ENCODE data around the gene EPHX1. TPM values are rescaled to one million over a fixed set of nuclear protein-coding genes. Genes with fewer than 3 reads are reported as not detected.

Gene EPHX1
- total RNA-seq, 1 donor: 31.5 TPM

DNA sequence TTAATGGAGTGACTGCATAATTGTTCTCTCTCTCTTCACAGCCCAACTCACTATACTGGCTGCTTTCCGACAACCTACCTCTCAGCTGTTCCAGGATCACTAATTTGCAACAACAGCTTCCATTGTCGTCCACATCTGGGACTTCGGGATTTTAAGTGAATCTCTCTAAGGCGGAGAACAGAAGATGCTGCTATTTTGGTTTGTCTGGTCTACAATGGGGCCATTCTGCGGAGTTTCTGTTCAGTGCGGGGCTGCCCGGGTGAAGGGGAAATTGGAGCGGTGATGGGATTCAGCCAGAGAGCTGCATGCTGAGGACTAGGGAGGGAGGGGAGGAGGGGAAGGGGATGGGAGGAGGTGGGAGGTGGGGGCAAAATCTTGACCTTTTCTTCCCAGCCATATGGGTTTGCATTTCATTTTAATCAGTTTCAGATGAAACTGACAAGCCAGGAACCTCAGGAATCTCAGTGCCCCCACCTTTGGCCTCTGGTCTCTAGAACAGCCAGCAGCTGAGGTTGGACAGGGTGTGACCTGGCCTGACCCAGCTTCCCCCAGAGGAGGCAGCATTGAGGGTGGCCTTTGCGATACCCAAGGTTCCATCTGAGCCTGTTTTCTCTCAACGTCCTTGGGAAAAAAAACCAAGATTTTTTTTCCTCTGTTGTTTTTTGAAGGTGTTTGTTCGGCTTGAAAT lies 39.2 kb upstream of the EPHX1 start:
- peak; percentile 76 for DNase-seq (ENCODE audit: low read depth)
- TF ChIP-seq, protein P1, sequence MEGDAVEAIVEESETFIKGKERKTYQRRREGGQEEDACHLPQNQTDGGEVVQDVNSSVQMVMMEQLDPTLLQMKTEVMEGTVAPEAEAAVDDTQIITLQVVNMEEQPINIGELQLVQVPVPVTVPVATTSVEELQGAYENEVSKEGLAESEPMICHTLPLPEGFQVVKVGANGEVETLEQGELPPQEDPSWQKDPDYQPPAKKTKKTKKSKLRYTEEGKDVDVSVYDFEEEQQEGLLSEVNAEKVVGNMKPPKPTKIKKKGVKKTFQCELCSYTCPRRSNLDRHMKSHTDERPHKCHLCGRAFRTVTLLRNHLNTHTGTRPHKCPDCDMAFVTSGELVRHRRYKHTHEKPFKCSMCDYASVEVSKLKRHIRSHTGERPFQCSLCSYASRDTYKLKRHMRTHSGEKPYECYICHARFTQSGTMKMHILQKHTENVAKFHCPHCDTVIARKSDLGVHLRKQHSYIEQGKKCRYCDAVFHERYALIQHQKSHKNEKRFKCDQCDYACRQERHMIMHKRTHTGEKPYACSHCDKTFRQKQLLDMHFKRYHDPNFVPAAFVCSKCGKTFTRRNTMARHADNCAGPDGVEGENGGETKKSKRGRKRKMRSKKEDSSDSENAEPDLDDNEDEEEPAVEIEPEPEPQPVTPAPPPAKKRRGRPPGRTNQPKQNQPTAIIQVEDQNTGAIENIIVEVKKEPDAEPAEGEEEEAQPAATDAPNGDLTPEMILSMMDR (IDR thresholded peaks at IDR 0.05; ENCODE audit: insufficient read depth, low read depth, low read length): peak; percentile 2
- H3K4me3 ChIP-seq (ENCODE audit: low read depth, low read length): no peak overlapping the region

DNA sequence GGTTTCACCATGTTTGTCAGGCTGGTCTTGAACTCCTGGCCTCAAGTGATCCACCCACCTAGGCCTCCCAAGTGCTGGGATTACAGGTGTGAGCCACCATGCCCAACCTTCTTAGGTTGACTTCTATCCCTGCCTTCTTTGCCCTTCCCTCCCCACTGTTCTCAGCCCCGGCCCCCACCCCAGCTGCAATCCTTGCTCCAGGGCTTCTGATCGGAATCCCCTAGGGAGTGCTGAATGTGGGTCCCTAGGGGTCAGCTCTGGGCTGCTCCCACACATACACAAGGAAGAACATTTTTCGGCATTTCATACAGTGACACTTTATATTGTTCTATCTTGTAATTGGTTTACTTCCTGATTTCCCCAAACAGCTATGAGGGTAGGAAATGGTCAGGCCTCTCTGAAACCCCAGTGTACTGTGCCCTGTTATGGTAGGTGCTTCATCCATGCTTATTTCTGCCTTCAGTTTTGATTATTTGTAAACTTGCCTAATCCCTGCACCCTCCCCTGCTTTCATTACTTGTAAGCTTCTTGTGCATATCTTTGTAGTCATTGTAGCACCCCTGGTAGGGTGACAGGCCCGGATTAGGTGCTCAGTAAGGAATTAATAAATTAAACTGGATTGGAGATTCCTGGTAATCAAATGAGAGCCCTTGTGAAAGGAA lies 38.1 kb upstream of the EPHX1 start:
- TF ChIP-seq, protein P1 (IDR thresholded peaks at IDR 0.05; ENCODE audit: insufficient read depth, low read depth, low read length): no peak
- H3K4me3 ChIP-seq (ENCODE audit: low read depth, low read length): no peak overlapping the region
- DNase-seq (ENCODE audit: low read depth): no peak

DNA sequence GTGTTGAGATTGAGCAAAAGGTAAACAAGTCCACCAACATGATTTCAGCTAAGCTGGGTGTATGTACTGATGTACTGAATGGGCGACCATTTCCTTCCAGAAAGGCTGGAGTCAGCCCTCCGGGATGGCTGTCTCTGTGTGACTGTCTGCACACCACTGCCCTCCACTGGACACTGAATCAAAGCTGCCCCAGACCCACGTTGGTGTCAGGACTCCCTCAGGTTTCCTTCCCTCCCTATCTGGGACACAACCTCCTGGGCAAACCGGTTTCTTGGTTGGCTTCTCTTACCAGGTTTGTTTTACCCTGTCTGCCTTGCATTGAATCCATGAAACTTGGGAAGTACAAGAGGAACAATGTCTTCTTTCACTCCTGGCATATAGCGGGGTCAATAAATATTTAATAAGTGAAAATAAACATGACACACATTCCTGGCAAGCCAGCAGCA lies 37.6 kb upstream of the EPHX1 start:
- no peak overlapping the region for H3K4me3 ChIP-seq (ENCODE audit: low read depth, low read length)
- TF ChIP-seq, protein P1 (IDR thresholded peaks at IDR 0.05; ENCODE audit: insufficient read depth, low read depth, low read length): peak; percentile 92
- peak; percentile 94 for DNase-seq (ENCODE audit: low read depth)

DNA sequence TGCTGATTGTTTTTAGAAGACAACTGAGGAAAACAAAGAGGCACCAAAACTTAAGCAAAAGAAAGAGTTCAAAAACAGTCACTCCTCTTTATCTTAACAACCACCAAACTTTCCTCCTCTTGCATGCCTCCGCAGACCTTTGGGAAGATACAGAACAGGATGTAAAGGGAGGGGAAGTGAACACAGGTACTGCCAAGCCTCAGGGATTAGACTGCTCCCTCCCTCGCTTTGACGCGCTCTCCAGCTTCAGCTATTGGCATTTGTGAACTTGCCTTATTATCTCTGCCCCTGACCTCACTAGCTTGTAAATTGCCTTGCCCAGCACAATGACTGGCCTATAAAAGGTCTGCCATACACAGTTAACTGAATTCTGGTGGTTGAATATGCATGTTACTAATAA lies 37.1 kb upstream of the EPHX1 start:
- TF ChIP-seq, protein P1 (IDR thresholded peaks at IDR 0.05; ENCODE audit: insufficient read depth, low read depth, low read length): no peak
- DNase-seq (ENCODE audit: low read depth): peak; percentile 75
- no peak overlapping the region for H3K4me3 ChIP-seq (ENCODE audit: low read depth, low read length)

DNA sequence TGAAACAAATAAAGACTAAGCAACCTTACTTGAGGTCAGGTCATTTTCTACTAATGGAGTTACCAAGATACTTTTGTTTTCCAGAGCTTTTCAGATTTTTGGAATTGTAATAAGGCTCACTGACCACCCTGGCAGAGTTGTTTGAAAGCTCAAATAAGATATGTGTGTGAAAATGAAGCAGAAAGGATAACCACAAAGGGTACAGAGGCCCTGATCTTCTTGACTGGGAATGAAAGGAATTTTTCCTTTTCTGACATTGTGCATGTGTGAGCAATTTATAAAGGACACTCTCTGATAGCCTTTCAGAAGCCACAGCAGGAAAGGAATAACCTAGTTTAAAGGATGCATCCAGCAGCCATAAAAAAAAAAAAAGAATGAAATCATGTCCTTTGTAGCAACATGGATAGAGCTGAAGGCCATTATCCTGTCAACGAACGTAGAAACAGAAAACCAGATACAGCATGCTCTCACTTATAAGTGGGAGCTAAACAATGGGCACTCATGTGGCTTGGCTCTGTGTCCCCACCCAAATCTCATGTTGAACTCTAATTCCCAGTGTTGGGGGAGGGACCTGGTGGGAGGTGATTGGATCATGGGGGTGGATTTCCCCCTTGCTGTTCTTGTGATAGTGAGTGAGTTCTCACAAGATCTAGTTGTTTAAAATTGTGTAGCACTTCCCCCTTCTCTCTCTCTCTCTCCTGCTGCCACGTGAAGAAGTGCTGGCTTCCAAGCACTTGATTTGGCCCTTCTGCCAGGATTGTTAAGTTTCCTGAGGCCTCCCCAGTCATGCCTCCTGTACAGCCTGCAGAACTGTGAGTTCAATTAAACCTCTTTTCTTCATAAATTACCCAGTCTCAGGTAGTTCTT lies 35.4 kb upstream of the EPHX1 start:
- peak; percentile 59 for DNase-seq (ENCODE audit: low read depth)
- TF ChIP-seq, protein P1 (IDR thresholded peaks at IDR 0.05; ENCODE audit: insufficient read depth, low read depth, low read length): no peak
- H3K4me3 ChIP-seq (ENCODE audit: low read depth, low read length): no peak overlapping the region

DNA sequence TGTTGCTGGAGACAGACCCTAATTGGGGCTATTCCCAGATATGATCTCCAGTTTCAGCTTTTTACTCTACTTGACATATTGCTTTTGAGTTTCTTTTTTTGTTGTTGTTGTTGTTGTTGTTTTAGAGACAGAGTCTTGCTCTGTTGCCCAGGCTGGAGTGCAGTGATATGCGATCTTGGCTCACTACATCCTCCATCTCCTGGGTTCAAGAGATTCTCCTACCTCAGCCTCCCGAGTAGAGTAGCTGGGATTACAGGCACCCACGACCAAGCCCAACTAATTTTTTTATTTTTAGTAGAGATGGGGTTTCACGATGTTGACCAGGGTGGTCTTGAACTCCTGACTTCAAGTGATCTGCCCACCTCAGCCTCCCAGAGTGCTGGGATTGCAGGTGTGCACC lies 33.6 kb upstream of the EPHX1 start:
- TF ChIP-seq, protein P1 (IDR thresholded peaks at IDR 0.05; ENCODE audit: insufficient read depth, low read depth, low read length): no peak
- no peak for DNase-seq (ENCODE audit: low read depth)

More for the DNA sequence above, 33.6 kb upstream of the EPHX1 start:
- no peak overlapping the region for H3K4me3 ChIP-seq (ENCODE audit: low read depth, low read length)
